ENCODE measurements around the gene AFF3. TPM values are rescaled to one million over a fixed set of nuclear protein-coding genes. Genes with fewer than 3 reads are reported as not detected.
"Not testable (repeated sequence)": the region's sequence is repeated elsewhere in the genome, so short reads cannot be mapped to it uniquely, and the experiment has no call there.

Gene AFF3
- total RNA-seq, 2 experiments from 2014 or later, result 3.1 to 3.5 TPM

DNA sequence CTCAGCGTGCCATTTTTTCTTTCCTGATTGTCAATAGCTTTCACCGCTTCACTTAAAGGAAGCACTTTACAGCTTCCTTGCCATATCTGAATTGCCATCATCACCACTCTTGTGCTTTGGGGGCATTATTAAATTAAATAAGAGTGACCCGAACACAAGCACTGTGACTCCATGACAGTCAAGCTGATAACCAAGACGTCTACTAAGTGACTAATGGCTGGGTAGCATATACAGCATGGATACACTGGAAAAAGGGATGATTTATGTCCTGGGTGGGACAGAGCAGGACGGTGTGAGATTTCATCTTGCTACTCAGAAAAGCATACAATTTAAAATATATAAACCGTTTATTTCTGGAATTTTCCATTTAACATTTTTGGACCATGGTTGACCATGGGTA lies 24.3 kb upstream of the AFF3 start:
- no peak overlapping the region for H3K4me3 Mint-ChIP-seq
- no peaks in the 10 kb centered on the region for H3K27me3 Mint-ChIP-seq
- intact Hi-C loops (cut with micrococcal nuclease), result no loop called here
- H3K9me3 Mint-ChIP-seq, result peaks cover 3% of the 10 kb centered on the region
- ATAC-seq, result no peak
- ChIA-PET POLR2A (interaction anchor here (0.6 kb wide), 1 partner anchor 594 kb away, joined by 3 read pairs; no protein-coding TSS in a partner anchor), CTCF (no interaction called here)
- H3K4me1 Mint-ChIP-seq (ENCODE audit: low read depth), result no peaks in the 10 kb centered on the region
- DNase-seq, result no peak
- no peak overlapping the region for H3K27ac Mint-ChIP-seq
- H3K36me3 Mint-ChIP-seq (ENCODE audit: low read depth), result no peaks in the 10 kb centered on the region
- no peak for TF ChIP-seq CTCF (IDR thresholded peaks at IDR 0.05)

- TF ChIP-seq CTCF (IDR thresholded peaks at IDR 0.05), result no peak
- ChIA-PET CTCF (no interaction called here), POLR2A (no interaction called here)
- H3K4me1 Mint-ChIP-seq (ENCODE audit: low read depth), result no peaks in the 10 kb centered on the region
- H3K9me3 Mint-ChIP-seq, result peaks cover 3% of the 10 kb centered on the region
- DNase-seq (no peak), ATAC-seq (no peak)
- no peak overlapping the region for H3K27ac Mint-ChIP-seq
- no peaks in the 10 kb centered on the region for H3K36me3 Mint-ChIP-seq (ENCODE audit: low read depth)
- H3K27me3 Mint-ChIP-seq, result peaks cover 4% of the 10 kb centered on the region
- no peak overlapping the region for H3K4me3 Mint-ChIP-seq
- intact Hi-C loops (cut with micrococcal nuclease), result no loop called here
Measured at GRCh38 chr2:100163605-100164004, 21.2 kb upstream of the AFF3 start.

DNA sequence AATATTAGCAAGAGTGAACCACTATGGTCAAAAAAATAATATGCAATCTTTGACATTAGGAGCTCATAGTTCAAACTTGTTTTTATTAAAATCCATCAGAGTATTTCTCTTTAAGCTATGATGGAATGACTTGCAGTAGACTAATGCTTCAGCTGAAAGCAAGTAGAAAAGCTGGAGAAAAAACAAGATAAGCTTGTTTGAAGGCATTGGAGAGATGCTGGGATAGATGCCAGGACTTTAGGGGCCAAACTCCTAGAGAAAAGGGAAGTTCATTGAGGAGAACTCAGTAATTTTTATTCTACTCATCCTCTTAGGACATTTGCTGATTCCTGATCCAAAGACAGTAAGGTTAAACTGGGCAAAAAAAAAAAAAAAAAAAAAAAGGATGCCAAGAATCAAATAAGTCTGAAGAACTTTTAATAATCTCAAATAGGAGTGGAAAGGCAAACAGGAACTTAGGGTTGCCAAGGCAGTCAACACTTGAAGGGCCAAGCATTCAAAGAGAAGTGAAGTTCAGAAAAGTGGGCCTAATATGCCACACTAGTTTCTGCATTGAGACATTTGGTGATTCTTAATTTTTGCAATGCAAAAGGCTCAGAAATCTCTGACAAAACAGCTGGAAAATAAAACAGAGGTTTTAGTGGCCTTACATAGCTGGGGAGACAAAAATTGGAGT lies 19.7 kb upstream of the AFF3 start:
- Mint-ChIP-seq H3K4me1 (ENCODE audit: low read depth) (no peaks in the 10 kb centered on the region), H3K27ac (no peak overlapping the region), H3K9me3 (peaks cover 3% of the 10 kb centered on the region), H3K36me3 (ENCODE audit: low read depth) (no peaks in the 10 kb centered on the region), H3K27me3 (peaks cover 8% of the 10 kb centered on the region), H3K4me3 (no peak overlapping the region)
- intact Hi-C loops (cut with micrococcal nuclease), result no loop called here
- no peak for ATAC-seq
- DNase-seq, result no peak
- no peak for TF ChIP-seq CTCF (IDR thresholded peaks at IDR 0.05)
- ChIA-PET POLR2A (no interaction called here), CTCF (no interaction called here)

GRCh38 chr2:100160396-100160795 lies 18.0 kb upstream of the AFF3 start:
- ATAC-seq, result no peak
- POLR2A ChIA-PET, result no interaction called here
- no peaks in the 10 kb centered on the region for H3K4me1 Mint-ChIP-seq (ENCODE audit: low read depth)
- DNase-seq, result no peak
- peaks cover 10% of the 10 kb centered on the region for H3K27me3 Mint-ChIP-seq
- intact Hi-C loops (cut with micrococcal nuclease), result no loop called here
- CTCF ChIA-PET, result no interaction called here
- no peaks in the 10 kb centered on the region for H3K36me3 Mint-ChIP-seq (ENCODE audit: low read depth)
- H3K27ac Mint-ChIP-seq, result no peak overlapping the region
- H3K9me3 Mint-ChIP-seq, result peaks cover 3% of the 10 kb centered on the region
- no peak overlapping the region for H3K4me3 Mint-ChIP-seq
- TF ChIP-seq CTCF (IDR thresholded peaks at IDR 0.05), result no peak

DNA sequence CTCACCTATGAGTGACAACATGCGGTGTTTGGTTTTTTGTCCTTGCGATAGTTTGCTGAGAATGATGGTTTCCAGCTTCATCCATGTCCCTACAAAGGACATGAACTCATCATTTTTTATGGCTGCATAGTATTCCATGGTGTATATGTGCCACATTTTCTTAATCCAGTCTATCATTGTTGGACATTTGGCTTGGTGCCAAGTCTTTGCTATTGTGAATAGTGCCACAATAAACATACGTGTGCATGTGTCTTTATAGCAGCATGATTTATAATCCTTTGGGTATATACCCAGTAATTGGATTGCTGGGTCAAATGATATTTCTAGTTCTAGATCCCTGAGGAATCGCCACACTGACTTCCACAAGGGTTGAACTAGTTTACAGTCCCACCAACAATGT lies 9.4 kb upstream of the AFF3 start:
- CTCF ChIA-PET; POLR2A ChIA-PET; H3K36me3 Mint-ChIP-seq (ENCODE audit: low read depth); ATAC-seq; H3K9me3 Mint-ChIP-seq; H3K27me3 Mint-ChIP-seq; H3K4me1 Mint-ChIP-seq (ENCODE audit: low read depth); H3K4me3 Mint-ChIP-seq; DNase-seq; H3K27ac Mint-ChIP-seq; intact Hi-C loops (cut with micrococcal nuclease): not testable (repeated sequence)

All from activated CD8-positive, alpha-beta T cell treated with anti-CD3 and anti-CD28 coated beads for 36 hours (primary cell).